ENCODE data around the gene TENT4A. TPM values are rescaled to one million over a fixed set of nuclear protein-coding genes. Genes with fewer than 3 reads are reported as not detected.

The TENT4A gene
- total and polyA plus RNA-seq, 2 experiments from 2014 or later = 6.8 to 14.1 TPM

DNA sequence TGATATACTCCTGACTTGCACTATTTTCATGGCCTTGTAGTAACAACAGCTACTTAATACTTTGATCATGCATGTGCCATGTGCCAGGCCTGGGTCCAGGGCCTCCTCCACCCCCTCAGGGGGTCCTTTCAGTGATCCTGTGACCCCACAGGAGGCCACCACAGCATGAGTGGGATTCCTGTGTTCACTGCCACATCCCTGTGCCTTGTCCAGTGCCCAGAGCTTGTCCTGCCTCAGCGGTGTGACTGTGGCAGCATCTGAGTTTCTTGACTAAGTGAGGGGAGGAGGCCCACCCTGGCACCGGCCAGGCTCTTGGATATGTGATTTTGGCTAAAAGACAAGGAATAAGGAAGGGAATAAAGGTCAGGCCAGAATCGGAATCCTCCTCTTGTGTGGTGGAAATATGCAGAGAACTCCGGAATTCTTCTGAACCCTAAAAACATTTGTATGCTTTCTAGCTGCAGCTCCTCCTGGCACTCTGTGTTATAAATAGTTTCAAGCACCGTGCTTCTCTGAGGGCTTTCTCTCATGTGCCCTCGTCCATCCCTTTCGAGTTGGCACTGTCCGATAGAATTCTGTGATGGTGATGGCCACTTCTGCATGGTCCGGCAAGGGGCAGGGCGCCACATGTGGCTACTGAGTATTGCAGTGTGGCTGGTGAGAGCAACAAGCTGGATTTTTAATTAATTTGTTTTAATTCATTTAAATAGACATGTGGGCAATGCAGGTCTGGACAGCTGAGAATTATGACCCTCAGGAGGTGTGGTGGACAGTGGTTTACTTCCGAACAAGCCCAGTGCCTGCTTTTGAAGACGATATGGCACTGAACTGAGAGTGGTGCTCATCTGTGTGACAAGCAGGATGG, 31.8 kb downstream of the TENT4A start:
- Histone ChIP-seq H3K4me3 (no peak overlapping the region), H3K4me2 (no peak overlapping the region), H3K4me1 (ENCODE audit: insufficient read depth) (no peaks in the 10 kb centered on the region), H3K79me2 (peaks cover 38% of the 10 kb centered on the region), H4K20me1 (ENCODE audit: insufficient read depth, poor library complexity, severe bottlenecking) (peaks cover 12% of the 10 kb centered on the region), H3K36me3 (replicated peaks; ENCODE audit: insufficient read depth, low read depth) (no peaks in the 10 kb centered on the region), H2AFZ (no peak overlapping the region), H3K27me3 (no peaks in the 10 kb centered on the region), H3K9me2 (replicated peaks; ENCODE audit: insufficient read depth) (no peaks in the 10 kb centered on the region), H3K9me3 (ENCODE audit: low read depth) (no peaks in the 10 kb centered on the region), H3K27ac (no peak overlapping the region)
- WGBS (ENCODE audit: low lambda C conversion rate, missing lambda C conversion rate) = 92% methylated on average over 12 of the region's 12 CpGs
- DNase-seq (ENCODE audit: low spot score) = no peak
- TF ChIP-seq EZH2phosphoT487 (IDR thresholded peaks at IDR 0.05; ENCODE audit: low read depth, severe bottlenecking, unreplicated experiment) (no peak), EZH2 (IDR thresholded peaks at IDR 0.05; ENCODE audit: borderline replicate concordance) (no peak)
- TF ChIP-seq, protein P1, sequence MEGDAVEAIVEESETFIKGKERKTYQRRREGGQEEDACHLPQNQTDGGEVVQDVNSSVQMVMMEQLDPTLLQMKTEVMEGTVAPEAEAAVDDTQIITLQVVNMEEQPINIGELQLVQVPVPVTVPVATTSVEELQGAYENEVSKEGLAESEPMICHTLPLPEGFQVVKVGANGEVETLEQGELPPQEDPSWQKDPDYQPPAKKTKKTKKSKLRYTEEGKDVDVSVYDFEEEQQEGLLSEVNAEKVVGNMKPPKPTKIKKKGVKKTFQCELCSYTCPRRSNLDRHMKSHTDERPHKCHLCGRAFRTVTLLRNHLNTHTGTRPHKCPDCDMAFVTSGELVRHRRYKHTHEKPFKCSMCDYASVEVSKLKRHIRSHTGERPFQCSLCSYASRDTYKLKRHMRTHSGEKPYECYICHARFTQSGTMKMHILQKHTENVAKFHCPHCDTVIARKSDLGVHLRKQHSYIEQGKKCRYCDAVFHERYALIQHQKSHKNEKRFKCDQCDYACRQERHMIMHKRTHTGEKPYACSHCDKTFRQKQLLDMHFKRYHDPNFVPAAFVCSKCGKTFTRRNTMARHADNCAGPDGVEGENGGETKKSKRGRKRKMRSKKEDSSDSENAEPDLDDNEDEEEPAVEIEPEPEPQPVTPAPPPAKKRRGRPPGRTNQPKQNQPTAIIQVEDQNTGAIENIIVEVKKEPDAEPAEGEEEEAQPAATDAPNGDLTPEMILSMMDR (IDR thresholded peaks at IDR 0.05; ENCODE audit: poor library complexity) = no peak

DNA sequence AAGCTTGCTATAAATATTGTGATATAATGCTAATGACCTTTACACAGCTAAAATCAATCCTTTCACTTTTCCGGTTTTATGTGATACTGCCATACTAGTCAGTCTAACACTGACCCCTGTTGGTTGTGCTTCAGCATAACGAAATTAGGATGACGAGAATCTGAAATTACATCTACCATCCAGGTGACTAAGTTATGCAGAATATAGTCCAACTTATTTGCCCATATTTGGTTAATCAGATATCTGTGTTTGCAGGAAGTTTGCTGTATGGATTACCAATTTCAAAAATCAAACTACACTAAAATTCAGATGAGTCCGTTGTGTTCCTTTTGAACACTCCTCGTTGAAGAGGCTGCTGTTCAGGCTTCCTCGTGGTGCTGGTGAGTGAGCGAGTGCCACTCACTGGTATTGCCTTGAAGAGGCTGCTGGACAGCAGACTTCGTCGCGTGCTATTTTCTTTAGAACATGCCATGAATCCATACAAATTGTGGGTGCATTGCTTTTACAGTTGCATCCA, 32.5 kb downstream of the TENT4A start:
- no peaks in the 10 kb centered on the region for H3K9me3 ChIP-seq (ENCODE audit: low read depth)
- peak; percentile 68 for DNase-seq (ENCODE audit: low spot score)
- no peak overlapping the region for H3K4me2 ChIP-seq
- H3K9me2 ChIP-seq (replicated peaks; ENCODE audit: insufficient read depth) = no peaks in the 10 kb centered on the region
- H2AFZ ChIP-seq = no peak overlapping the region
- WGBS (ENCODE audit: low lambda C conversion rate, missing lambda C conversion rate) = 77% methylated on average over 10 of the region's 10 CpGs
- peaks cover 33% of the 10 kb centered on the region for H3K79me2 ChIP-seq
- H3K27me3 ChIP-seq = no peaks in the 10 kb centered on the region
- H4K20me1 ChIP-seq (ENCODE audit: insufficient read depth, poor library complexity, severe bottlenecking) = peaks cover 12% of the 10 kb centered on the region
- H3K36me3 ChIP-seq (replicated peaks; ENCODE audit: insufficient read depth, low read depth) = no peaks in the 10 kb centered on the region
- no peak overlapping the region for H3K4me3 ChIP-seq
- no peak overlapping the region for H3K27ac ChIP-seq
- TF ChIP-seq EZH2phosphoT487 (IDR thresholded peaks at IDR 0.05; ENCODE audit: low read depth, severe bottlenecking, unreplicated experiment) = no peak
- TF ChIP-seq, protein P1 (IDR thresholded peaks at IDR 0.05; ENCODE audit: poor library complexity) = peak; percentile 80
- H3K4me1 ChIP-seq (ENCODE audit: insufficient read depth) = no peaks in the 10 kb centered on the region

DNA sequence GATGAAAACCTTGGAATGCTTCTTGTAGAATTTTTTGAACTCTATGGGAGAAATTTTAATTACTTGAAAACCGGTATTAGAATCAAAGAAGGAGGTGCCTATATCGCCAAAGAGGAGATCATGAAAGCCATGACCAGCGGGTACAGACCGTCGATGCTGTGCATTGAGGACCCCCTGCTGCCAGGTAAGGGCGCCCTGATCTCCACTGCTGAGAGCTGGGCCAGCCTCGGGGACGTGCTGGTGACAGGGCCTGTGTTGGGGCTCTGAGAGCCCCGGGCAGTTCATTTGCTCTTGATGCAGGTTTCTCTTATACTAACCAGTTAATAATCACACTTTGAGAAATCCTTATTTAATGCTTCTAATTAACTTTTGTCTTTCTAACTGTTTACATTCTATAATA, 33.0 kb downstream of the TENT4A start:
- Histone ChIP-seq H3K79me2 (peaks cover 33% of the 10 kb centered on the region), H3K4me2 (no peak overlapping the region), H3K9me2 (replicated peaks; ENCODE audit: insufficient read depth) (no peaks in the 10 kb centered on the region), H3K4me1 (ENCODE audit: insufficient read depth) (no peaks in the 10 kb centered on the region), H3K4me3 (no peak overlapping the region), H2AFZ (no peak overlapping the region), H3K9me3 (ENCODE audit: low read depth) (no peaks in the 10 kb centered on the region), H3K36me3 (replicated peaks; ENCODE audit: insufficient read depth, low read depth) (no peaks in the 10 kb centered on the region), H3K27me3 (no peaks in the 10 kb centered on the region), H3K27ac (no peak overlapping the region), H4K20me1 (ENCODE audit: insufficient read depth, poor library complexity, severe bottlenecking) (peaks cover 12% of the 10 kb centered on the region)
- 96% methylated on average over 9 of the region's 9 CpGs for WGBS (ENCODE audit: low lambda C conversion rate, missing lambda C conversion rate)
- no peak for DNase-seq (ENCODE audit: low spot score)
- TF ChIP-seq EZH2phosphoT487 (IDR thresholded peaks at IDR 0.05; ENCODE audit: low read depth, severe bottlenecking, unreplicated experiment) (no peak), EZH2 (IDR thresholded peaks at IDR 0.05; ENCODE audit: borderline replicate concordance) (no peak)
- TF ChIP-seq, protein P1 (IDR thresholded peaks at IDR 0.05; ENCODE audit: poor library complexity) = no peak

Data from hepatocyte (in vitro differentiated cells).